Natural killer cell (primary cell): ENCODE measurements around the gene SH3BP2. TPM values are rescaled to one million over a fixed set of nuclear protein-coding genes. Genes with fewer than 3 reads are reported as not detected.

Experiments
- ATAC-seq, 3 donors: fragments of 150-1000 bp in 2 of 3; fragments of 200-7000 bp in 1 of 3; cut with Tn5 transposase; 1 replicate in 1 of 3; 2 replicates in 2 of 3; pipeline ENCODE4 v1.10.0; 2021; ENCODE audit warnings: mild to moderate bottlenecking in 2 of 3, moderate library complexity in 2 of 3
- DNase-seq, 2 donors: peaks; one replicate each; pipeline versions ENCODE4 v3.0.0 to v3.0.0-alpha.2; 2013 to 2021; ENCODE audit warnings: mixed read lengths in 1 of 2
- H3K27ac ChIP-seq: one replicate; pipeline ENCODE4 v1.5.1; 2013; ENCODE audit warnings: mild to moderate bottlenecking, low read length
- H3K27me3 ChIP-seq: one replicate; pipeline ENCODE4 v1.6.1; 2013; ENCODE audit warnings: low read length; ENCODE audit not compliant: control insufficient read depth, insufficient read depth
- H3K36me3 ChIP-seq: one replicate; pipeline ENCODE4 v1.6.1; 2013; ENCODE audit warnings: low read length; ENCODE audit not compliant: control insufficient read depth, insufficient read depth
- H3K4me1 ChIP-seq: one replicate; pipeline ENCODE4 v1.6.1; 2013; ENCODE audit warnings: low read length; ENCODE audit not compliant: control insufficient read depth, insufficient read depth
- H3K4me3 ChIP-seq: one replicate; pipeline ENCODE4 v1.5.1; 2013; ENCODE audit warnings: low read length
- H3K9me3 ChIP-seq: one replicate; pipeline ENCODE4 v1.6.1; 2013; ENCODE audit warnings: low read length; ENCODE audit not compliant: control insufficient read depth, insufficient read depth
- H3K27ac Mint-ChIP-seq, 2 donors: one replicate each; pipeline ENCODE4 v1.8.0; 2022; ENCODE audit warnings: mild to moderate bottlenecking in 2 of 2, mixed read lengths in 2 of 2, moderate library complexity in 1 of 2
- H3K27me3 Mint-ChIP-seq, 2 donors: one replicate each; pipeline ENCODE4 v1.8.0; 2022; ENCODE audit warnings: low read depth in 2 of 2, mixed read lengths in 2 of 2
- H3K36me3 Mint-ChIP-seq: one replicate; pipeline ENCODE4 v1.8.0; 2022; ENCODE audit warnings: mixed read lengths
- H3K4me1 Mint-ChIP-seq, 2 donors: one replicate each; pipeline ENCODE4 v1.8.0; 2022; ENCODE audit warnings: mixed read lengths in 2 of 2
- H3K4me3 Mint-ChIP-seq: one replicate; pipeline ENCODE4 v1.8.0; 2022; ENCODE audit warnings: mild to moderate bottlenecking, moderate library complexity, mixed read lengths
- H3K9me3 Mint-ChIP-seq, 2 donors: one replicate each; pipeline ENCODE4 v1.8.0; 2022; ENCODE audit warnings: mixed read lengths in 2 of 2
- CTCF ChIP-seq: fragments of 200-600 bp; IDR thresholded peaks from one replicate; pipeline ENCODE4 v1.8.0; 2022; ENCODE audit warnings: antibody characterized with exemption
- WGBS: methylation state at CpG from one replicate; pipeline ENCODE4 v1.1.7; 2013; ENCODE audit warnings: missing lambda C conversion rate; ENCODE audit not compliant: insufficient coverage; 5-methylcytosine and 5-hydroxymethylcytosine counted together
- intact Hi-C: fragments of 100-400 bp; cut with micrococcal nuclease; formaldehyde crosslinking; loops from one replicate; pipeline ENCODE4 v1.14.2; 2022
- total RNA-seq, 4 donors: library from RNA; stranded (reverse); fragments of 120-200 nt in 1 of 4; gene quantifications; one replicate each; pipeline versions ENCODE4 v1.2.3 to v1.2.4, GENCODE V29; 2013 to 2022

Gene SH3BP2
- total RNA-seq, 3 donors from 2014 or later (not counting 1 experiment from before 2014, with no cell fraction given), result 213 to 283 (median 221) TPM

- peak overlapping the region; percentile 90 to 94 for H3K27ac Mint-ChIP-seq
- H3K4me1 Mint-ChIP-seq, result peaks cover 69 to 75% of the 10 kb centered on the region in 2 donors
- H3K36me3 ChIP-seq, result no peaks in the 10 kb centered on the region
- no peaks in the 10 kb centered on the region for H3K36me3 Mint-ChIP-seq
- no peak overlapping the region for H3K4me3 ChIP-seq
- DNase-seq (no peak), ATAC-seq (no peak)
- H3K27me3 Mint-ChIP-seq, result no peaks in the 10 kb centered on the region
- no peak overlapping the region for H3K4me3 Mint-ChIP-seq
- no peaks in the 10 kb centered on the region for H3K27me3 ChIP-seq
- H3K27ac ChIP-seq, result no peak overlapping the region
- intact Hi-C loops, result loop anchor here (5.0 kb wide), 1 partner anchor 84 kb away; no protein-coding TSS in a partner anchor
- no peaks in the 10 kb centered on the region for H3K9me3 Mint-ChIP-seq
- H3K9me3 ChIP-seq, result no peaks in the 10 kb centered on the region
- no peak for TF ChIP-seq CTCF
- 100% methylated on average over 2 of the region's 2 CpGs for WGBS
- peaks cover 62% of the 10 kb centered on the region for H3K4me1 ChIP-seq
Measured at GRCh38 chr4:2848449-2848848, 55.6 kb downstream of the SH3BP2 start.

GRCh38 chr4:2849267-2850152 lies 56.6 kb downstream of the SH3BP2 start:
- H3K4me1 Mint-ChIP-seq, result peaks cover 76 to 79% of the 10 kb centered on the region in 2 donors
- H3K27me3 Mint-ChIP-seq, result no peaks in the 10 kb centered on the region
- ATAC-seq (peak in 2 of 3 donors; percentile 25 to 50), DNase-seq (no peak)
- peak overlapping the region; percentile 61 for H3K27ac ChIP-seq
- 40% methylated on average over 8 of the region's 9 CpGs for WGBS
- H3K27ac Mint-ChIP-seq, result peak overlapping the region; percentile 90 to 94
- peak overlapping the region; percentile 68 for H3K4me3 Mint-ChIP-seq
- H3K9me3 ChIP-seq, result no peaks in the 10 kb centered on the region
- H3K4me3 ChIP-seq, result no peak overlapping the region
- no peak for TF ChIP-seq CTCF
- intact Hi-C loops, result loop anchor here (2.0 to 5.0 kb wide), 2 partner anchors 13 to 83 kb away; no protein-coding TSS in a partner anchor
- H3K9me3 Mint-ChIP-seq, result no peaks in the 10 kb centered on the region
- H3K36me3 ChIP-seq, result peaks cover 7% of the 10 kb centered on the region
- no peaks in the 10 kb centered on the region for H3K27me3 ChIP-seq
- peaks cover 70% of the 10 kb centered on the region for H3K4me1 ChIP-seq
- H3K36me3 Mint-ChIP-seq, result peaks cover 4% of the 10 kb centered on the region

GRCh38 chr4:2850966-2851798 lies 58.3 kb downstream of the SH3BP2 start:
- Histone ChIP-seq H3K36me3 (peaks cover 16% of the 10 kb centered on the region), H3K9me3 (no peaks in the 10 kb centered on the region), H3K4me3 (no peak overlapping the region), H3K27me3 (no peaks in the 10 kb centered on the region), H3K27ac (peak overlapping the region; percentile 53), H3K4me1 (peaks cover 72% of the 10 kb centered on the region)
- Mint-ChIP-seq H3K36me3 (peaks cover 10% of the 10 kb centered on the region), H3K27ac (peak overlapping the region; percentile 90 to 94), H3K4me3 (peak overlapping the region; percentile 68), H3K9me3 (no peaks in the 10 kb centered on the region), H3K4me1 (peaks cover 73 to 76% of the 10 kb centered on the region in 2 donors), H3K27me3 (no peaks in the 10 kb centered on the region)
- no peak for TF ChIP-seq CTCF
- intact Hi-C loops, result loop anchor here (2.0 kb wide), 1 partner anchor 14 kb away; no protein-coding TSS in a partner anchor
- DNase-seq, result peak in 1 of 2 donors; percentile 35
- whole genome bisulfite sequencing, result 71% methylated on average over 1 of the region's 2 CpGs
- ATAC-seq, result peak; percentile 19 to 33 (median 27)
